Activated CD8-positive, alpha-beta memory T cell treated with anti-CD3 and anti-CD28 coated beads for 36 hours (primary cell): ENCODE data around the gene RRAS2. TPM values are rescaled to one million over a fixed set of nuclear protein-coding genes. Genes with fewer than 3 reads are reported as not detected.

ENCODE experiments used
- CTCF ChIA-PET: fragments of 350-600 bp; sonication (Branson Sonifier 250); formaldehyde crosslinking; loops from one replicate; lab custom pipeline; 2021; ENCODE audit warnings: antibody characterized with exemption; lab: Charles Lee
- POLR2A ChIA-PET: fragments of 350-600 bp; sonication (Branson Sonifier 250); formaldehyde crosslinking; loops from one replicate; lab custom pipeline; 2021; ENCODE audit warnings: antibody characterized with exemption; lab: Charles Lee
- total RNA-seq, 2 experiments: library from RNA; stranded (reverse); gene quantifications; one replicate each; pipeline ENCODE4 v1.2.3, GENCODE V29; 2021

Gene RRAS2
- total RNA-seq, 2 experiments from 2014 or later, result 71.6 to 73.4 TPM

DNA sequence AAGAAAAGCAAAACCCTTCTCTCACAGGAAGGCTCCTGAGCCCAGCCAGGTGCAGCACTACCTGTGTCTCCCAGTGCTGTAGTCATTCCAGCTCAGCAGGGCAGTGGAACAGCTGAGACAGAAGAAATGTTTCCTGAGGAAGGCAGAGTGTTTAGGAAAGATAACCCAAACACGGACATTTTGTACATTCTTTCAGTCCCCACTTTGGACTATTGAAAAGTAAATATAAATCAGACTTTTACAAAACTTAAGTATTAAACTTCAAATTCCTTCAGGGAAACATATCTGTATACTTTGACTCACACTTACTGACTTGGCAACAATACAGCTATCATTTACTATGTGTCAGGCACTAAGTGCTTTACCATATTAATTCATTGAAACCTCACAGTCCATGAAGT is 40.4 kb downstream of the RRAS2 start:
- POLR2A ChIA-PET, result no interaction called here
- CTCF ChIA-PET, result interaction anchor here (0.7 to 1.1 kb wide), 3 partner anchors 9 to 146 kb away, joined by 3 to 5 read pairs (median 3); no protein-coding TSS in a partner anchor

- ChIA-PET POLR2A (no interaction called here), CTCF (interaction anchor here (0.9 kb wide), 1 partner anchor 147 kb away, joined by 3 read pairs; no protein-coding TSS in a partner anchor)
Measured at GRCh38 chr11:14317659-14318325, 41.2 kb downstream of the RRAS2 start.

GRCh38 chr11:14315130-14315529 is 43.9 kb downstream of the RRAS2 start:
- CTCF ChIA-PET, result interaction anchor here (1.2 kb wide), 1 partner anchor 17 kb away, joined by 3 read pairs; no protein-coding TSS in a partner anchor

GRCh38 chr11:14314127-14314526 is 44.9 kb downstream of the RRAS2 start:
- POLR2A ChIA-PET, result no interaction called here
- CTCF ChIA-PET, result interaction anchor here (1.2 kb wide), 1 partner anchor 18 kb away, joined by 3 read pairs; no protein-coding TSS in a partner anchor

More at GRCh38 chr11:14315130-14315529, 43.9 kb downstream of the RRAS2 start:
- POLR2A ChIA-PET, result no interaction called here

GRCh38 chr11:14312736-14313438 is 46.1 kb downstream of the RRAS2 start:
- POLR2A ChIA-PET, result interaction anchor here (0.6 kb wide), 1 partner anchor 25 kb away, joined by 7 read pairs; no protein-coding TSS in a partner anchor

GRCh38 chr11:14310679-14311078 is 48.3 kb downstream of the RRAS2 start:
- CTCF ChIA-PET, result no interaction called here
- POLR2A ChIA-PET, result no interaction called here

More at GRCh38 chr11:14312736-14313438, 46.1 kb downstream of the RRAS2 start:
- CTCF ChIA-PET, result no interaction called here

DNA sequence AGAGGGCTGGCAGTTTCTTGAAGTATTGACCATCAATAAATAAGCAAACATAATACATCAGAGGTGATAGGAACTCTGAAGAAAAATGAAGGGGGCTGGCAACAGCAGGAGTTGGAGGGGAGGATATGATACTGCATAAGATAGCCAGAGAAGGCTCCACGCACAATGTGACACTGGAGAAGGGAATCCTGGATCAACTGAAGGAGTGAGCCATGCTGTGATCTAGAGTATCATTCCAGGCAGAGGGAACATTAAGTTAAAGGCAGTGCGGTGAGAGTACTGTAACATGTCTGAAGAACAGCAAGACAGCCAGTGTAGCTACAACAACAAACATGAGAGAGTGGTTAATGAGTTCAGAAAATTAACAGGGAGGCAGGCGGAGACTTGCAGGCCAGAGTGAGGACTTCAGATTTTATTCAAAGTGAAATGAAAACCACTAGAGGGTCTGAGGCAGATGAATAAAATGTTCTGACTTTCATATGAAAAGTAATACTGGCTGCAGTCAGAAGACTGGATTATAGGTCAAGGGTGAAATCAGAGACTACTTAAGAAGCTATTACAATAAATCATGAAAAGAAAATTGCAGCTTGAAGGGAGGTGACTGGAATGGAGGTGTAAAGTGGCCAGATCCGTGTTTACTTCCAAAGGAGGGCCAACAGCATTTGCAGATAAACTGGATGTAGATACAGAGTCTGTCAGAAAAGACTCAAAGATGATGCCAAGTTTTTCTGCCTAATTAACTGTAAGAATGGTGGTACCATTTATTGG is 49.4 kb downstream of the RRAS2 start:
- ChIA-PET POLR2A (no interaction called here), CTCF (interaction anchor here (0.8 kb wide), 1 partner anchor 9 kb away, joined by 3 read pairs; no protein-coding TSS in a partner anchor)

- ChIA-PET POLR2A (interaction anchor here (1.4 kb wide), 1 partner anchor 49 kb away, joined by 4 read pairs; no protein-coding TSS in a partner anchor), CTCF (interaction anchor here (0.9 kb wide), 1 partner anchor 63 kb away, joined by 3 read pairs; no protein-coding TSS in a partner anchor)
Measured at GRCh38 chr11:14308897-14309387, 50.0 kb downstream of the RRAS2 start.

DNA sequence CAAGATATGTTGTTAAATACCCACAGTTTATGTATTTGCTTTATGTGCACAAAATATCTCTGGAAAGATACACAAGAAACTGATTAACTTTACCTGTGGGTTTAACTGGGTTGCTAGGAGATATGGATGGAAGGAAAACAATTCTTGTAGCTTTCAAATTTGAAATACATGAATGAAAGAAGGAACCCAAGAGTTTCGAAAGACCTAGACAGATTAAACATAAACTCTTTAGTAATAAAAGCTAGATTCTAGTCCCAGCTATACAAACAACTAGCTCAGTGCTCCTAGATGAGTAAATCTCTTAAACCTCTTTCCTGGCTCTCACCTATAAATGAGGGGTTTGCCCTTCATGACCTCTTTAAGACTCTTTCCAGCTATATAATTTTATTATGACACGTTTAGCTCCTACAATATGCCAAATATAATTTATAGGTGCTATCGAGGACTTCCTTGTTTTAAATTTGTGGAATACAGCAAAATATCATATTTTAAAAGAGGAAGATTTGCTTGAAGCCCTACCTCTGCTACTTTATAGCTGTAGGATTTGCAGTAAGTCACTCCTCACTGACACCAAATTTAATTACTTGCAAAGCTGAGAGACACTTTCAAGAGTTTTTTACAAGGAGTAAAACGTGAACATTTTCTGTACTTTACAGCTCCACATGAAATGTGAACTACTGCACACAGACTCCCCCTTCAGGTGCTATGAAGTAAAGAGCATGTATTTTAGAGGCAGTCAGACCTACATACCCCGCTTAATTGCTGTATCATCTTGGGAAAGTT is 50.7 kb downstream of the RRAS2 start:
- CTCF ChIA-PET, result interaction anchor here (0.6 to 0.9 kb wide), 2 partner anchors 64 to 207 kb away, joined by 3 read pairs; no protein-coding TSS in a partner anchor
- POLR2A ChIA-PET, result interaction anchor here (0.5 to 1.4 kb wide), 2 partner anchors 50 to 58 kb away, joined by 4 read pairs; no protein-coding TSS in a partner anchor

DNA sequence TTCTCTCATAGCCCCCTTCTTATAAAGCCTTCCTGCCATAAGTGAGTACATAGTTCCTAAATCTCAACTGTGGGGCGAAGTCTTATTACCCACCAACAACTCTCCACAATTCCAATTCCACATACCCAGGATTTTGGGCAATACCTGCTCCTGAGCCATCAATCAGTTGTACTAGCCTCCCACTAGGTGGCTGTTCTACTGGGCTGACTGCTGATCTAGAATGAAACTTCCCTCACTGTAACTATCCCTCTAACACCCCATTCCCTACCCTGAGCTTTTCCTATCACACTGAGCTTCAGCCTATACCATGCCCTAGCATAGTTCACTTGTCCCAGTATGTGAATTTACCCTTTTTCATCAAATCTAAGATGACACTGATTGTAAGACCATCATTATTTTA is 52.5 kb downstream of the RRAS2 start:
- POLR2A ChIA-PET, result no interaction called here
- CTCF ChIA-PET, result interaction anchor here (0.7 kb wide), 2 partner anchors 594 to 602 kb away, joined by 3 to 4 read pairs; no protein-coding TSS in a partner anchor

DNA sequence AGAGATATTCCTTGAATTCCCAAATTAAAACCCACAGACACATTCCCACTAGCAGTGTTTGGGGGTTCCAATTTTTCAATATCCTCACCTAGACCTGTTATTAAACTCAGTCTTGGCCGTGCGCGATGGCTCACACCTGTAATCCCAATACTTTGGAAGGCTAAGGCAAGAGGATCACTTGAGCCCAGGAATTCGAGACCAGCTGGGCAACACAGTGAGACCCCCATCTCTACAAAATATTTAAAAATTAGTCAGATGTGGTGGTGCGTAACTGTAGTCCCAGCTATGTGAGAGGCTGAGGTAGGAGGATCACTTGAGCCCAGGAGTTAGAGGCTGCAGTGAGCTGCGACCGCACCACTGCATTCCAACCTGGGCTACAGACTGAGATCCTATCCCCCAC is 53.3 kb downstream of the RRAS2 start:
- ChIA-PET POLR2A (no interaction called here), CTCF (interaction anchor here (0.6 kb wide), 1 partner anchor 198 kb away, joined by 3 read pairs; no protein-coding TSS in a partner anchor)

- POLR2A ChIA-PET, result interaction anchor here (0.6 kb wide), 1 partner anchor 22 kb away, joined by 4 read pairs; no protein-coding TSS in a partner anchor
- CTCF ChIA-PET, result interaction anchor here (2.3 kb wide), 1 partner anchor 114 kb away, joined by 8 read pairs; no protein-coding TSS in a partner anchor
Measured at GRCh38 chr11:14304601-14305000, 54.4 kb downstream of the RRAS2 start.

DNA sequence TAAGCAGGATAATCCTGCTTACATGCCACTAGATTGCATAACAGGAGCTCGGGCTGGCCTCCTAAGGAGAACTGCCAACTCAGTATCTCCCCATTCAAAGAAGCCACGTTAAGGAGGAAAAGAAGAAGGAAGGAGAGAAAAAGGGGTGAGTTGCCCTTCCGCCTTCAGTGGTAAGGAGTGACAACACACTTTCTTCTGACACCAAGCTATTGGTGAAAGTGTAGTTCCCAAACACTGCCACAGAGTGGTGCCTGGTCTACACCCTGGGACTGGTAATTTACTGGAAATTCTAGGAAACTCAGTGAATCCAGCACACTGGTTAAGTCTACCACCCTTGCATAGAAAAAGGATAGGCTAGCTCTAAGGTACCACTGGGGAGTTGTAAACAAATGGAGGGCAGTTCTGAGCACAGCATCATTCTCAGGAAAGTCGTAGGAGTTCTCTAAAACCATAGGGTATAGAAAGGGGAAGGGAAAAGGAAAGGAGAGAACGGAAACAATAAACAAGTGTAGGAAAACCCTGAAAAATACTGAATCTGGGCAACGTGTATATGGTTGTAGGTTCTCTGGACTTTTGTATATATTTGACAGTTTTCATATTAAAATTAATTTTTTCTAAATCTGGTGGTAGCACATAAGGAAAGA is 58.2 kb downstream of the RRAS2 start:
- POLR2A ChIA-PET, result interaction anchor here (0.5 kb wide), 1 partner anchor 19 kb away, joined by 6 read pairs; no protein-coding TSS in a partner anchor
- CTCF ChIA-PET, result interaction anchor here (0.6 to 3.1 kb wide), 5 partner anchors 38 to 157 kb away, joined by 3 to 25 read pairs (median 5); no protein-coding TSS in a partner anchor

GRCh38 chr11:14299921-14300320 is 59.1 kb downstream of the RRAS2 start:
- CTCF ChIA-PET, result interaction anchor here (1.1 to 3.1 kb wide), 3 partner anchors 113 to 156 kb away, joined by 3 to 25 read pairs (median 14); no protein-coding TSS in a partner anchor
- POLR2A ChIA-PET, result no interaction called here

DNA sequence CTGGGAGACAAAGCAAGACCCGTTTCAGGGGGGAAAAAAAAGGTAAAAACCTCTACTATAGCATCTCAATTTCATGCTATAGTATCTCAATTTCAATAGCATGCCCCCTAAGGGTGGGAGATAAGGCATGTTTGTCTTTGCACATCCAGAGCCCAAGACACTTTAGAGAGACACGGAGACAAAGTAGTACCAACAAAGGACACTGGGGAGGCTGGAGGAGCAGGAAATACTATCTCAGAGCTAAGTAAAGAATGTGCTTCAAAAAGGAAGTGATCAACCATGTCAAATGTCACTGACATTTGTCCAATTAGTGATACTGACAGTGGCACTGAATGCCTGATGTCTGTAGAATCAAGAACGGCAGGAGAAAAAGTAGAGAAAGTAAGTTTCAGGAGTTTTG is 68.6 kb downstream of the RRAS2 start:
- ChIA-PET POLR2A (no interaction called here), CTCF (no interaction called here)

- POLR2A ChIA-PET, result no interaction called here
- CTCF ChIA-PET, result interaction anchor here (0.7 kb wide), 1 partner anchor 371 kb away, joined by 4 read pairs; no protein-coding TSS in a partner anchor
Measured at GRCh38 chr11:14288189-14288935, 70.6 kb downstream of the RRAS2 start.
